SK-N-MC (cell line): ENCODE measurements around the gene SERPINA3.
"Not testable (repeated sequence)": the region's sequence is repeated elsewhere in the genome, so short reads cannot be mapped to it uniquely, and the experiment has no call there.

Experiments
- DNase-seq: peaks from one replicate; pipeline ENCODE4 v3.0.0-alpha.2; 2011; ENCODE audit warnings: low read depth, low spot score
- H3K27ac ChIP-seq: fragments of 200-600 bp; sonication (generic); 2 replicates; pipeline ENCODE4 v1.5.1; 2016; ENCODE audit warnings: mixed run types
- H3K36me3 ChIP-seq: fragments of 200-600 bp; sonication (generic); 2 replicates; pipeline ENCODE4 v1.6.1; 2017; ENCODE audit warnings: antibody characterized with exemption, low read length, mixed read lengths; ENCODE audit not compliant: insufficient read depth
- H3K4me3 ChIP-seq: fragments of 200-600 bp; sonication (generic); 2 replicates; pipeline ENCODE4 v1.5.1; 2016
- H3K9ac ChIP-seq: fragments of 200-600 bp; sonication (generic); 2 replicates; pipeline ENCODE4 v1.8.0; 2017; ENCODE audit warnings: mixed run types, mixed read lengths; ENCODE audit not compliant: insufficient read length
- H3K9me3 ChIP-seq: fragments of 200-600 bp; sonication (generic); 2 replicates; pipeline ENCODE4 v1.6.1; 2017; ENCODE audit warnings: low read depth, mild to moderate bottlenecking, antibody characterized with exemption, low read length, moderate library complexity, mixed read lengths
- EZH2 ChIP-seq: fragments of 200-600 bp; sonication (generic); IDR thresholded peaks from one replicate; pipeline ENCODE4 v1.6.1; 2017; ENCODE audit warnings: antibody characterized with exemption
- FOXP2 ChIP-seq: optimal IDR thresholded peaks from 2 replicates; pipeline ENCODE3; 2011; ENCODE audit warnings: mild to moderate bottlenecking, moderate library complexity; ENCODE audit not compliant: insufficient read depth; ENCODE audit errors: extremely low read length, control extremely low read depth
- POLR2AphosphoS5 ChIP-seq: IDR thresholded peaks from 2 replicates; pipeline ENCODE4 v1.6.1; 2012; ENCODE audit warnings: mild to moderate bottlenecking, low read depth, low read length, borderline replicate concordance

SERPINA3 gene

GRCh38 chr14:94571950-94572349 is 40.2 kb upstream of the SERPINA3 start:
- Histone ChIP-seq H3K9ac (no peak overlapping the region), H3K9me3 (no peaks in the 10 kb centered on the region), H3K36me3 (no peaks in the 10 kb centered on the region), H3K4me3 (no peak overlapping the region), H3K27ac (no peak overlapping the region)
- no peak for DNase-seq
- no peak for TF ChIP-seq EZH2
- no peak for TF ChIP-seq POLR2AphosphoS5
- no peak for TF ChIP-seq FOXP2

- Histone ChIP-seq H3K9me3 (no peaks in the 10 kb centered on the region), H3K4me3 (no peak overlapping the region), H3K27ac (no peak overlapping the region), H3K36me3 (no peaks in the 10 kb centered on the region), H3K9ac (no peak overlapping the region)
- DNase-seq, result no peak
- TF ChIP-seq POLR2AphosphoS5, result no peak
Measured at GRCh38 chr14:94572637-94573303, 39.4 kb upstream of the SERPINA3 start.

GRCh38 chr14:94573475-94574277 is 38.5 kb upstream of the SERPINA3 start:
- no peak for DNase-seq
- Histone ChIP-seq H3K4me3 (no peak overlapping the region), H3K27ac (no peak overlapping the region), H3K36me3 (no peaks in the 10 kb centered on the region), H3K9ac (no peak overlapping the region), H3K9me3 (no peaks in the 10 kb centered on the region)
- no peak for TF ChIP-seq FOXP2

GRCh38 chr14:94574336-94574735 is 37.9 kb upstream of the SERPINA3 start:
- TF ChIP-seq POLR2AphosphoS5 (no peak), EZH2 (no peak), FOXP2 (no peak)
- Histone ChIP-seq H3K36me3 (no peaks in the 10 kb centered on the region), H3K27ac (no peak overlapping the region), H3K9me3 (no peaks in the 10 kb centered on the region), H3K9ac (no peak overlapping the region), H3K4me3 (no peak overlapping the region)
- no peak for DNase-seq

GRCh38 chr14:94575730-94576585 is 36.2 kb upstream of the SERPINA3 start:
- no peak overlapping the region for H3K9ac ChIP-seq
- DNase-seq, result no peak
- H3K4me3 ChIP-seq, result no peak overlapping the region
- no peaks in the 10 kb centered on the region for H3K9me3 ChIP-seq
- no peaks in the 10 kb centered on the region for H3K36me3 ChIP-seq
- H3K27ac ChIP-seq, result no peak overlapping the region
- no peak for TF ChIP-seq POLR2AphosphoS5
- TF ChIP-seq EZH2, result no peak
- no peak for TF ChIP-seq FOXP2

GRCh38 chr14:94577472-94577871 is 34.7 kb upstream of the SERPINA3 start:
- DNase-seq, H3K9ac ChIP-seq, H3K27ac ChIP-seq, H3K9me3 ChIP-seq, H3K36me3 ChIP-seq, H3K4me3 ChIP-seq: not testable (repeated sequence)

GRCh38 chr14:94578712-94579111 is 33.5 kb upstream of the SERPINA3 start:
- Histone ChIP-seq H3K9ac (no peak overlapping the region), H3K36me3 (no peaks in the 10 kb centered on the region), H3K9me3 (no peaks in the 10 kb centered on the region), H3K27ac (no peak overlapping the region), H3K4me3 (no peak overlapping the region)
- no peak for DNase-seq
- TF ChIP-seq EZH2 (no peak), FOXP2 (no peak), POLR2AphosphoS5 (no peak)

GRCh38 chr14:94581127-94581999 is 30.8 kb upstream of the SERPINA3 start, which contains the start of gene SERPINA5:
Gene SERPINA5, plus strand, starts transcription at chr14:94581426. Its CDS starts 5,937 bp downstream, at chr14:94587363.
- no peak within 1 kb of the TSS for H3K27ac ChIP-seq
- H3K9ac ChIP-seq, result no peak within 1 kb of the TSS
- DNase-seq, result no peak
- TF ChIP-seq EZH2, result no peak
- H3K36me3 ChIP-seq, result no peaks in the 10 kb centered on the region
- H3K9me3 ChIP-seq, result no peaks in the 10 kb centered on the region
- no peak within 1 kb of the TSS for H3K4me3 ChIP-seq
